Body of pancreas (tissue), 4 donors: ENCODE results near the gene SCG2. TPM values are rescaled to one million over a fixed set of nuclear protein-coding genes. Genes with fewer than 3 reads are reported as not detected.
A peak's percentile ranks its signal among the peaks of the same experiment; 100 is the strongest.

Experiments
- ATAC-seq: fragments of 150-250 bp; one replicate; pipeline ENCODE4 v1.9.1; 2016
- DNase-seq, 4 donors: peaks; one replicate each; pipeline ENCODE4 v3.0.0-alpha.2; 2019
- H3K27ac ChIP-seq, 4 donors: fragments of 200-600 bp; sonication (generic); 1 replicate in 3 of 4; 2 replicates in 1 of 4; pipeline versions ENCODE4 v1.5.1 to v1.6.1; 2016 to 2019; ENCODE audit warnings: mild to moderate bottlenecking in 1 of 4, mixed read lengths in 1 of 4, moderate library complexity in 1 of 4
- H3K27me3 ChIP-seq, 2 donors: fragments of 200-600 bp; sonication (generic); one replicate each; pipeline ENCODE4 v1.6.0; 2016; ENCODE audit warnings: mild to moderate bottlenecking in 1 of 2
- H3K36me3 ChIP-seq, 2 donors: fragments of 200-600 bp; sonication (generic); replicated peaks in 1 of 2; 2 replicates each; pipeline ENCODE4 v1.5.1; 2016; ENCODE audit warnings: low read depth in 2 of 2; ENCODE audit not compliant: insufficient read depth in 1 of 2
- H3K4me1 ChIP-seq: fragments of 200-600 bp; sonication (generic); one replicate; pipeline ENCODE4 v1.6.0; 2016
- H3K4me3 ChIP-seq, 2 donors: fragments of 200-600 bp; sonication (generic); 1 replicate in 1 of 2; 2 replicates in 1 of 2; pipeline ENCODE4 v1.5.1; 2016 to 2019
- H3K9me3 ChIP-seq, 3 donors: fragments of 200-600 bp; sonication (generic); 1 replicate in 2 of 3; 2 replicates in 1 of 3; pipeline ENCODE4 v1.5.1; 2016
- POLR2A ChIP-seq, 3 donors: fragments of 450-650 bp; IDR thresholded peaks; one replicate each; pipeline ENCODE4 v1.6.1; 2016; ENCODE audit warnings: antibody characterized with exemption in 3 of 3, mild to moderate bottlenecking in 2 of 3
- WGBS, 2 donors: methylation state at CpG; one replicate each; pipeline ENCODE4 v1.1.5; 2017; 5-methylcytosine and 5-hydroxymethylcytosine counted together
- intact Hi-C: fragments of 100-400 bp; cut with DNase I; formaldehyde crosslinking; loops from one replicate; pipeline ENCODE4 v1.15.1; 2023
- total RNA-seq, 2 donors: library from RNA; depleted of rRNA; stranded (reverse); fragments of >200 nt; gene quantifications; one replicate each; pipeline ENCODE4 v1.1.0, GENCODE V29; 2016
- TF ChIP-seq, protein P1 (sequence below), 7 experiments: fragments of 450-650 bp in 4 of 7; fragments of 200-600 bp in 3 of 7; sonication (generic) in 3 of 7; IDR thresholded peaks; one replicate each; pipeline ENCODE4 v1.5.1; 2016 to 2019; ENCODE audit warnings: antibody characterized with exemption in 7 of 7

SCG2 gene
- total RNA-seq, 2 donors from 2014 or later, result 12.5 to 13.0 TPM

DNA sequence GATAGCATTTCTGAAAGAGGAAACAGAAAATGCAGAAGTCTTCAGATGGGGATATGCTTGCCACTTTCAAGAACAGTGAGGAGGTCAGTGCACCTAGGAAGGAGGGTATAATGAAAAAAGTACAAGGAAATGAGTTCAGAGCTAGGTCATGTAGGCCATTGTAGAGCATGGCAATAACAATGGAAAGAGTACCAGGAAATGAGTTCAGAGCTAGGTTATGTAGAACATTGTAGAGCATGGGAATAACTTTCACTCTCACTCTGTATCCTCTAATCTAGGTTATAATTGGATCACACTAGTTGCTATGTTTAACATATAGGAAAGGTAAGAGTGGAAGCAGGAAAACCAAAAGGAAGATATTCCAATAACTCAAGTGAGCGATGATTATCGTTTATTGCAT lies 12.3 kb downstream of the SCG2 start:
- H3K36me3 ChIP-seq, result no peaks in the 10 kb centered on the region
- WGBS, 2 donors, result 78 to 89% methylated on average over 2 of the region's 2 CpGs
- intact Hi-C loops, result no loop called here
- no peak overlapping the region for H3K4me3 ChIP-seq
- no peak for DNase-seq
- no peaks in the 10 kb centered on the region for H3K9me3 ChIP-seq
- H3K27me3 ChIP-seq, result no peaks in the 10 kb centered on the region
- H3K27ac ChIP-seq, result no peak overlapping the region
- TF ChIP-seq, protein P1, sequence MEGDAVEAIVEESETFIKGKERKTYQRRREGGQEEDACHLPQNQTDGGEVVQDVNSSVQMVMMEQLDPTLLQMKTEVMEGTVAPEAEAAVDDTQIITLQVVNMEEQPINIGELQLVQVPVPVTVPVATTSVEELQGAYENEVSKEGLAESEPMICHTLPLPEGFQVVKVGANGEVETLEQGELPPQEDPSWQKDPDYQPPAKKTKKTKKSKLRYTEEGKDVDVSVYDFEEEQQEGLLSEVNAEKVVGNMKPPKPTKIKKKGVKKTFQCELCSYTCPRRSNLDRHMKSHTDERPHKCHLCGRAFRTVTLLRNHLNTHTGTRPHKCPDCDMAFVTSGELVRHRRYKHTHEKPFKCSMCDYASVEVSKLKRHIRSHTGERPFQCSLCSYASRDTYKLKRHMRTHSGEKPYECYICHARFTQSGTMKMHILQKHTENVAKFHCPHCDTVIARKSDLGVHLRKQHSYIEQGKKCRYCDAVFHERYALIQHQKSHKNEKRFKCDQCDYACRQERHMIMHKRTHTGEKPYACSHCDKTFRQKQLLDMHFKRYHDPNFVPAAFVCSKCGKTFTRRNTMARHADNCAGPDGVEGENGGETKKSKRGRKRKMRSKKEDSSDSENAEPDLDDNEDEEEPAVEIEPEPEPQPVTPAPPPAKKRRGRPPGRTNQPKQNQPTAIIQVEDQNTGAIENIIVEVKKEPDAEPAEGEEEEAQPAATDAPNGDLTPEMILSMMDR (IDR thresholded peaks at IDR 0.05), result no peak
- no peak for TF ChIP-seq POLR2A (IDR thresholded peaks at IDR 0.05)
- no peaks in the 10 kb centered on the region for H3K4me1 ChIP-seq
- no peak for ATAC-seq

DNA sequence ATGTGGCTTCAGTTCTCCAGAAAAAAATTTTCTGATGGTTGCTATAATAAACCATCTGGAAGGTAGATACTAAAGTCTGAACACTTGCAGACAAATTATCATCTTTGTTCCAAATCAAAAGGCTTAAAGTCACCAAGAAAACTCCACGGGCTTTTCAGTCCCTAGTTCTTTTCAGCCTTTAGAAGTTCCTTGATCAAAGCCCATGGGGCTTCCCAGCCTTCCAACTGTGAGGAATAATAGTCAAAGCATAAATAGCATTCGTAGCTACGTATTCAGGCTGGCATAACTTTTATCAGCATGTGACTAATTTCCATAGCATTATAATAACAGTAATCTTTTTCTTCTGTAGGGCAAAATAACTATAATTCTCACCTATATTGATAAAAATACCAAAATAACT lies 13.9 kb downstream of the SCG2 start:
- no peak for DNase-seq
- no peaks in the 10 kb centered on the region for H3K36me3 ChIP-seq
- intact Hi-C loops, result no loop called here
- 49 to 64% methylated on average over 3 of the region's 3 CpGs for WGBS, 2 donors
- TF ChIP-seq POLR2A (IDR thresholded peaks at IDR 0.05), result no peak
- TF ChIP-seq, protein P1 (IDR thresholded peaks at IDR 0.05), result no peak
- no peak overlapping the region for H3K4me3 ChIP-seq
- no peaks in the 10 kb centered on the region for H3K27me3 ChIP-seq
- H3K4me1 ChIP-seq, result no peaks in the 10 kb centered on the region
- H3K9me3 ChIP-seq, result no peaks in the 10 kb centered on the region
- no peak overlapping the region for H3K27ac ChIP-seq
- ATAC-seq, result no peak

GRCh38 chr2:223587301-223587700 lies 14.9 kb downstream of the SCG2 start:
- intact Hi-C loops, result no loop called here
- Histone ChIP-seq H3K4me1 (no peaks in the 10 kb centered on the region), H3K27me3 (no peaks in the 10 kb centered on the region), H3K27ac (no peak overlapping the region), H3K9me3 (no peaks in the 10 kb centered on the region), H3K36me3 (no peaks in the 10 kb centered on the region), H3K4me3 (no peak overlapping the region)
- TF ChIP-seq POLR2A (IDR thresholded peaks at IDR 0.05), result no peak
- TF ChIP-seq, protein P1 (IDR thresholded peaks at IDR 0.05), result no peak
- WGBS, 2 donors, result 78 to 84% methylated on average over 3 of the region's 3 CpGs
- ATAC-seq (no peak), DNase-seq (no peak)

DNA sequence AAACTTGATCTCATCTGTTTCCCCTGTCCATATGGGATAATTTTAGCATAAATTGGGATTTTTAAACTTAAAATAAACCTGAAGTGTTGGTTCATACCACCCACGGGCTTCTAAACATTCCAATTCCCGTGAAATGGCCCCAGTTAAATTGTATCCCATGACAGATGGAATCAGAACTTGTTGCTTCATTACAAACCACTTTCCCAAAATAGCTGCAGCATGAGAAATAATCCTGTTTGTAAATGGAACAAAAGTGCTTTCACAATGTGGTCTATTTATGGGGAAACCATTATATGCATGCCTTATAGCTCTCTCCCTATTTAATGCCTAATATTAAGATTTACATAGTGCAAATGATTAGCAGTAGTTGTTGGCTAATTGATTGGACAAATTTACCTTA lies 15.9 kb downstream of the SCG2 start:
- Histone ChIP-seq H3K9me3 (no peaks in the 10 kb centered on the region), H3K4me1 (no peaks in the 10 kb centered on the region), H3K27ac (no peak overlapping the region), H3K4me3 (no peak overlapping the region), H3K36me3 (no peaks in the 10 kb centered on the region), H3K27me3 (no peaks in the 10 kb centered on the region)
- TF ChIP-seq, protein P1 (IDR thresholded peaks at IDR 0.05), result no peak
- TF ChIP-seq POLR2A (IDR thresholded peaks at IDR 0.05), result no peak
- no peak for DNase-seq
- no peak for ATAC-seq
- 14 to 41% methylated on average over 2 of the region's 2 CpGs for WGBS, 2 donors
- intact Hi-C loops, result no loop called here

DNA sequence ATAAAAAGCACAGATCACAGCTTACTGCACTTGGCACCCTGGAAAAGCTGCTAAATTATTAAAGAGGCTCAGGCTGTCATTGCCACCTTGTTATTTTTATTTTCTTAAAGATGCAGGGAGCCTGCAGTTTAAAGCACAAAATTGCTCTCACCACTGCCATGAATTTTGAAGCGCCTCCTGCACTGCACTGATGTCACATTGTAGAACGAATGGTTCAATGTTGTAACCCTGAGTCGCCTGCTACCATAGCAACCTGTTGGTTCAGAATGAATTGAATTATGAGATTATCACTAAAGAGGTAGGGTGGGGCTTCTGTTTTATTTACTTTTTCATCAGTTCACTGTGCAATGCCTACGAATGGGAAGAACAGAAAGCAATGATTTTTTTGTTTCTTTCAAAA lies 16.5 kb downstream of the SCG2 start:
- intact Hi-C loops, result no loop called here
- ATAC-seq, result no peak
- H3K27ac ChIP-seq, result no peak overlapping the region
- TF ChIP-seq, protein P1 (IDR thresholded peaks at IDR 0.05), result no peak
- no peak for TF ChIP-seq POLR2A (IDR thresholded peaks at IDR 0.05)
- DNase-seq, result peak in 2 of 4 donors; percentile 8 to 27
- no peaks in the 10 kb centered on the region for H3K27me3 ChIP-seq
- H3K4me3 ChIP-seq, result no peak overlapping the region
- no peaks in the 10 kb centered on the region for H3K9me3 ChIP-seq
- 14 to 23% methylated on average over 4 of the region's 4 CpGs for WGBS, 2 donors
- H3K36me3 ChIP-seq, result no peaks in the 10 kb centered on the region
- H3K4me1 ChIP-seq, result no peaks in the 10 kb centered on the region
